Measurements from ENCODE around the gene GTF2F1. TPM values are rescaled to one million over a fixed set of nuclear protein-coding genes. Genes with fewer than 3 reads are reported as not detected.
"Not testable (repeated sequence)": the region's sequence is repeated elsewhere in the genome, so short reads cannot be mapped to it uniquely, and the experiment has no call there.

The GTF2F1 gene
- total and polyA plus RNA-seq, 7 donors: 34.9 to 78.3 (median 48.2) TPM

GRCh38 chr19:6358003-6358402 is 35.0 kb downstream of the GTF2F1 start:
- Histone ChIP-seq H3K27ac (no peak overlapping the region), H3K36me3 (no peaks in the 10 kb centered on the region), H3K9me3 (no peaks in the 10 kb centered on the region), H3K27me3 (no peaks in the 10 kb centered on the region), H3K4me1 (peaks cover 0 to 10% (median 10%) of the 10 kb centered on the region in 4 donors), H3K4me3 (no peak overlapping the region)
- intact Hi-C loops (cut with DNase I): no loop called here
- DNase-seq: no peak
- 28 to 65% methylated on average over 9 of the region's 9 CpGs for WGBS, 2 donors
- TF ChIP-seq CTCF (IDR thresholded peaks at IDR 0.05): no peak
- no peak for TF ChIP-seq POLR2A (IDR thresholded peaks at IDR 0.05)
- TF ChIP-seq POLR2AphosphoS5 (IDR thresholded peaks at IDR 0.05): no peak
- no peak for TF ChIP-seq EP300 (IDR thresholded peaks at IDR 0.05)

- 75 to 88% methylated on average over 14 of the region's 14 CpGs for WGBS, 2 donors
- H3K9me3 ChIP-seq: no peaks in the 10 kb centered on the region
- H3K27ac ChIP-seq: no peak overlapping the region
- H3K36me3 ChIP-seq: no peaks in the 10 kb centered on the region
- peaks cover 0 to 3% (median 1%) of the 10 kb centered on the region in 4 donors for H3K4me1 ChIP-seq
- no peak for DNase-seq
- intact Hi-C loops (cut with DNase I): no loop called here
- TF ChIP-seq POLR2A (IDR thresholded peaks at IDR 0.05) (no peak), CTCF (IDR thresholded peaks at IDR 0.05) (no peak), EP300 (IDR thresholded peaks at IDR 0.05) (no peak), POLR2AphosphoS5 (IDR thresholded peaks at IDR 0.05) (no peak)
- no peak overlapping the region for H3K4me3 ChIP-seq
- no peaks in the 10 kb centered on the region for H3K27me3 ChIP-seq
Observed at GRCh38 chr19:6357174-6357573, 35.8 kb downstream of the GTF2F1 start.

- H3K27me3 ChIP-seq; H3K36me3 ChIP-seq; H3K4me3 ChIP-seq; H3K9me3 ChIP-seq; H3K4me1 ChIP-seq; DNase-seq; intact Hi-C loops (cut with DNase I); H3K27ac ChIP-seq: not testable (repeated sequence)
- 94 to 95% methylated on average over 41 to 45 of the region's 46 CpGs for WGBS, 2 donors
Observed at GRCh38 chr19:6355321-6356040, 37.5 kb downstream of the GTF2F1 start.

GRCh38 chr19:6354098-6354674 is 38.8 kb downstream of the GTF2F1 start:
- H3K9me3 ChIP-seq: no peaks in the 10 kb centered on the region
- no peak for DNase-seq
- intact Hi-C loops (cut with DNase I): no loop called here
- H3K4me3 ChIP-seq: no peak overlapping the region
- no peaks in the 10 kb centered on the region for H3K27me3 ChIP-seq
- H3K36me3 ChIP-seq: no peaks in the 10 kb centered on the region
- no peak overlapping the region for H3K27ac ChIP-seq
- 65 to 69% methylated on average over 4 of the region's 4 CpGs for whole genome bisulfite sequencing, 2 donors
- TF ChIP-seq POLR2AphosphoS5 (IDR thresholded peaks at IDR 0.05) (no peak), POLR2A (IDR thresholded peaks at IDR 0.05) (no peak), EP300 (IDR thresholded peaks at IDR 0.05) (no peak), CTCF (IDR thresholded peaks at IDR 0.05) (no peak)
- H3K4me1 ChIP-seq: no peaks in the 10 kb centered on the region

- no peak for DNase-seq
- Histone ChIP-seq H3K9me3 (no peaks in the 10 kb centered on the region), H3K27me3 (no peaks in the 10 kb centered on the region), H3K4me3 (no peak overlapping the region), H3K36me3 (no peaks in the 10 kb centered on the region), H3K4me1 (no peaks in the 10 kb centered on the region), H3K27ac (no peak overlapping the region)
- WGBS, 2 donors: 55 to 74% methylated on average over 2 of the region's 2 CpGs
- intact Hi-C loops (cut with DNase I): no loop called here
- TF ChIP-seq EP300 (IDR thresholded peaks at IDR 0.05) (no peak), POLR2AphosphoS5 (IDR thresholded peaks at IDR 0.05) (no peak)
Observed at GRCh38 chr19:6352381-6353165, 40.4 kb downstream of the GTF2F1 start.
